Progenitor cell of endocrine pancreas (in vitro differentiated cells): Measurements from ENCODE around the gene DUOX1. TPM values are rescaled to one million over a fixed set of nuclear protein-coding genes. Genes with fewer than 3 reads are reported as not detected.

Experiments
- DNase-seq: peaks from one replicate; pipeline ENCODE4 v3.0.0; 2021; ENCODE audit warnings: low spot score; ENCODE audit not compliant: unreplicated experiment
- H3K27ac Mint-ChIP-seq: 2 replicates; pipeline ENCODE4 v1.8.0; 2021; ENCODE audit warnings: mild to moderate bottlenecking, moderate library complexity, mixed read lengths
- H3K27me3 Mint-ChIP-seq: 2 replicates; pipeline ENCODE4 v1.8.0; 2021; ENCODE audit warnings: mixed read lengths
- H3K36me3 Mint-ChIP-seq: 2 replicates; pipeline ENCODE4 v1.8.0; 2022; ENCODE audit warnings: mixed read lengths; ENCODE audit not compliant: insufficient read depth
- H3K4me1 Mint-ChIP-seq: 2 replicates; pipeline ENCODE4 v1.8.0; 2021; ENCODE audit warnings: low read depth, mixed read lengths
- H3K4me3 Mint-ChIP-seq: 2 replicates; pipeline ENCODE4 v1.8.0; 2021; ENCODE audit warnings: low read depth, mild to moderate bottlenecking, moderate library complexity, mixed read lengths
- H3K9me3 Mint-ChIP-seq: 2 replicates; pipeline ENCODE4 v1.8.0; 2021; ENCODE audit warnings: low read depth, mixed read lengths
- CTCF ChIP-seq: fragments of 200-600 bp; sonication (generic); IDR thresholded peaks from one replicate; pipeline ENCODE4 v1.5.0; 2021; ENCODE audit warnings: antibody characterized with exemption, mild to moderate bottlenecking; ENCODE audit not compliant: unreplicated experiment
- total RNA-seq: library from RNA; stranded (reverse); gene quantifications from 2 replicates; pipeline ENCODE4 v1.2.1, GENCODE V29; 2021

DUOX1 gene
- total RNA-seq, 1 donor from 2014 or later: 1.4 TPM

- no peak for DNase-seq
- Mint-ChIP-seq H3K4me1 (peaks cover 26% of the 10 kb centered on the region), H3K27ac (no peak overlapping the region)
These were observed 38.5 kb downstream of the DUOX1 start for GRCh38 chr15:45168286-45168685.

GRCh38 chr15:45168751-45169551, 39.2 kb downstream of the DUOX1 start:
- no peaks in the 10 kb centered on the region for H3K27me3 Mint-ChIP-seq
- H3K4me3 Mint-ChIP-seq: no peak overlapping the region
- H3K4me1 Mint-ChIP-seq: peaks cover 25% of the 10 kb centered on the region
- no peaks in the 10 kb centered on the region for H3K9me3 Mint-ChIP-seq
- H3K36me3 Mint-ChIP-seq: peaks cover 7% of the 10 kb centered on the region
- no peak for TF ChIP-seq CTCF
- no peak for DNase-seq
- H3K27ac Mint-ChIP-seq: peak overlapping the region; percentile 27

More at GRCh38 chr15:45168286-45168685, 38.5 kb downstream of the DUOX1 start:
- Mint-ChIP-seq H3K27me3 (no peaks in the 10 kb centered on the region), H3K36me3 (peaks cover 6% of the 10 kb centered on the region), H3K4me3 (no peak overlapping the region), H3K9me3 (no peaks in the 10 kb centered on the region)
- no peak for TF ChIP-seq CTCF

DNA sequence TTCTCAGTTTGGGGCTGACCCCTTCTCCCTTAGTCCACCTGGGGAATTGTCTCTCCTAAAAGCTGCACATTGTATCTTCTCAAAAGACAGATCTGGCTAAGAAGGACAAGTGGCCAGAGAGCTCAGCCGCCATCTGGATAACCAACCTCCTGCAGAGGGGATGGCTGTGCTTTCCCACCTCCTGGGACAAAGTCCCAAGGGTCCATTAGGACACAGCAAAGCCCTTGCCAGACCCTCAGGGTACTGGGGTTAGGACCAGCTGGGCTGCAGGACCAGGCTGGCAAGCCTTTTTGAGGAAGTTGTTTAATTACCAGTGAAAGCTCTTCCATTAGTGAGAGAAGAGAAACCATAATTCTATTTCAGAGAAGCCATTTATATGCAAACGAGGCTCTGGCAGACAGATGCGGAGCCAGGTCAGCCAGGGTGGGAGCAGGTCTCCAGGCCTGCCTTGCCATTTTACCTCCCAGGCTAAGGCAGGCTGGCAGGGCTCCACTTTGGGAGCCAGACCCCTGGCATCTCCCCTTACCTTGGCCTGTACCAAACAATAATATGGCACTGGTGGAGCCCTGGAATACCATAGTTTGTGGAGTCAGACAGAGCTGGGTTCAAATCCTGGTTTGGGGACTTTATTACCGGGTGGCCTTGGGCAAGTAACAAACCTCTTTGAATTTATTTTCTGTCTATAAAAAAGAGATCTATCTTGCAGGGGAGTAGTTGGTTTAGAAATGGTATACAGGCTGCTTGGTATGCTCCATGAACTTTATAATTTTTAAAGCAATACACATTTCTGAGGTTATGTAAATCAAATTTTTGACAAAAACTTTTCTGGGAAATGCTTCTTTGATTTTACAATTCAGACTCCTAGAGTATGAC, 40.0 kb downstream of the DUOX1 start:
- Mint-ChIP-seq H3K27me3 (no peaks in the 10 kb centered on the region), H3K4me1 (peaks cover 29% of the 10 kb centered on the region), H3K27ac (peak overlapping the region; percentile 39), H3K9me3 (no peaks in the 10 kb centered on the region), H3K36me3 (peaks cover 9% of the 10 kb centered on the region), H3K4me3 (no peak overlapping the region)
- no peak for DNase-seq
- no peak for TF ChIP-seq CTCF

- no peaks in the 10 kb centered on the region for H3K9me3 Mint-ChIP-seq
- H3K4me3 Mint-ChIP-seq: no peak overlapping the region
- no peak for DNase-seq
- peaks cover 27% of the 10 kb centered on the region for H3K4me1 Mint-ChIP-seq
- no peaks in the 10 kb centered on the region for H3K27me3 Mint-ChIP-seq
- H3K36me3 Mint-ChIP-seq: peaks cover 20% of the 10 kb centered on the region
- TF ChIP-seq CTCF: no peak
- no peak overlapping the region for H3K27ac Mint-ChIP-seq
These were observed 42.1 kb downstream of the DUOX1 start for GRCh38 chr15:45171912-45172311.

- Mint-ChIP-seq H3K36me3 (peaks cover 28% of the 10 kb centered on the region), H3K27me3 (no peaks in the 10 kb centered on the region), H3K27ac (peak overlapping the region; percentile 74), H3K4me1 (peaks cover 27% of the 10 kb centered on the region), H3K9me3 (no peaks in the 10 kb centered on the region), H3K4me3 (peak overlapping the region; percentile 19)
- TF ChIP-seq CTCF: no peak
- no peak for DNase-seq
These were observed 44.3 kb downstream of the DUOX1 start for GRCh38 chr15:45174069-45174468.
